HG03095 (cell line): ENCODE results near the gene HEXD.
"Not testable (repeated sequence)": the region's sequence is repeated elsewhere in the genome, so short reads cannot be mapped to it uniquely, and the experiment has no call there.

Source experiments
- ATAC-seq: cut with Tn5 transposase; IDR thresholded peaks from one replicate; pipeline ENCODE4 v1.9.1; 2021; ENCODE audit warnings: moderate library complexity; ENCODE audit not compliant: unreplicated experiment

HEXD gene

DNA sequence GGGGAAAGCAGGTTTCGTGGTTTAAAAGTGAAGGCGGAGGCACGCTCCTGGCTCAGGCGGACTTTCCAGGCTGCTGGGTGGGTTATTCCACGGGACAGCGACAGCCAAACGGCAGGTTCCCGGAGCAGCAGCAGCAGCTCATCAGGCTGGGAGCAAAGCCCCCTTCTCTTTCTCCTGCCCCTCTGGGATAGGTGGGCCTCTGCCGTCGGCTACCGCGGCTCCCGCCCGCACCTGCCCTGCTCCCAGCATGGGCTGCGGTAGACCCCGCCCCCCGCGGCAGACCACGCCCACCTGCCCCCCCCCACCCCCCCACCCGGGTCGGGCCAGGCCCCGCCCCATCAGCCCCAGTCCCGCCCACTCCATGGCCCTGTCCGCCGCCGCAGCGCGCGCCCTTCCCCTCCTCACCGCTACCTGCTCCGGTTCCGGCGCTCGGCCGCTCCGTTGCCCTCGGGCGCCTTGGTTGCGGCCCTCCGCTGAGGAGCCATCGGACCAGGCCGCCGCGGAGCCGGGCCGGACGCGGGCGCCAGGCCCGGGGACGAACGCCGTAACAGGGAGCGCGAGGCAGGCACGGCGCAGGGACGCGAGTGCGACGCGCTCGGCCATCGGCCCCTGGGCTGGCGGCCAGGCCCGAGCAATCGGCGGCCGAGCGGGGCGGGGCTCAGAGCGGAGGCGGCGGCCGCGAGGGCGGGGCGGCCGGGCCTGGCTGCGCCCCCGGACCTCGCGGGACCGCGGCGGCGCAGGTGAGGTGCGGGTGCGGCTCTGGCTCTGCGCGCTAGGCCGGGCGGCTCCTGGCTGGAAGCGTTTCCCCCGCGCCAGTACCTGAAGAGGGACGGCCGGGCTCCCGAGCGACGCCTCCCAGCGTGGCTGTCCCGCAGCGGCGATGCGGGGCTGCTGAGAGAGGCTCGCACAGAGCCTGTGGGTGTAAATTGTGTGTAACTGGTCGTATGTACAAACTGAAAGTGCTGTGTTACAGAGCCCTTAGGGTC is at the start of gene HEXD, which contains the start of gene OGFOD3:
HEXD (plus strand) TSS at position 347 of the 986 bp plus-strand sequence. CDS start 1,453 bp downstream, outside the sequence.
OGFOD3 (minus strand) TSS at position 586 of the 986 bp plus-strand sequence; CDS start at position 485, 101 bp downstream.
- ATAC-seq = peak; percentile 67

DNA sequence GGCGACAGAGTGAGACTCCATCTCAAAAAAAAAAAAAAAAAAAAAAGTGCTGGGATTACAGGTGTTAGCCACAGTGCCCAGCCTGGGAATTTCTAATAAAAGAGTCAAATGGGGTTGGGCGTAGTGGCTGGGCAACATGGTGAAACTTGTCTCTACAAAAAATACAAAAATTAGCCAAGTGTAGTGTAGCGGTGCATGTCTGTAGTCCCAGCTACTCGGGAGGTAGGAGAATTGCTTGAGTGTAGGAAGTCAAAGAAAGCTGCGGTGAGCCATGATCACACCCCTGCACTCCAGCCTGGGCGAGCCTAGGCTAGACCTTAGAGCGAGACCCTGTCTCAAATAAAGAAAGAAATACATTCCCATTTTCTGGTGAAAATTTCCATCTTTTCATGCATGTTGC is 48.9 kb upstream of the HEXD start:
- ATAC-seq = no peak

DNA sequence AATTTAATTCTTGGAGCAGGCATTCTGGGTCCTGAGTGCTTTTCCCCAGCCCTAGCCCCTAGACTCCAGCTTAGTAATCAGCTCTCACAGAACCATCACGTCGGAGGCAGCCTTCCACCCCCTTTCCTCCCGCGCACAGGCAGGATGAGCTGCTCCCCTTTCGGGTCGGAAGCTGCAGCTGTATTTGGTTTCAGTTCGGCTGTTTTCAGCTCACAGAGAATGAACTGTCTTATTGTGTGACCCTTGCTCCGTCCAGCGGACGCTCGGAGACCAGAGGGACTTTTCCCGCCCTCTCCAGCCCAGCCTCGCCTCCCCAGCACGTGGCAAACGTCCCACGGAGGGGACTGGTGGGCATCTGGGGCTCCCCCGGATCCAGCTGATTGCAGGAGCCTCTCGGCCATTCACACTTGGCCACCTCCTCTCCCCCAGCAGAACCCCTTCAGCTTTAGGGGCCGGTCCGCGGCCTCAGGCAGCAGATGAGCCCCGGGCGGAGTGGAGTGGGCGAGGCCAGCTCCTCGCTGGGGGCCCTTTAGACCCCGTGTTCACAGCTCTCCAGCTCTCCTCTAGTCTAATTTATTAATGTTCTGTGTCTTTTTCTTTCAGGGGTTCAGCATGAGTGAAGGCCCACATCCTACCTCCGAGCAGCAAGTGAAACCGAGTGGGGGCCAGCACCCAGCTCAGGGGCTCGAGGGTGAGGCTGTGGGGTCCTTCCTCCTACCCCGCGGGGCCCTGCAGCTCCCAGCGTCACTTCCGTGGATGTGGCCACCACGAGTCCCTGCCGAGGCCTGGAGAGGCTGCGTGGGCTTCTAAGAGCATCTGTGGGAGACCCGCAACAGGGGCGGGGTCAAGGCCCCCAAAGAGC is 47.4 kb upstream of the HEXD start:
- ATAC-seq = peak; percentile 73

DNA sequence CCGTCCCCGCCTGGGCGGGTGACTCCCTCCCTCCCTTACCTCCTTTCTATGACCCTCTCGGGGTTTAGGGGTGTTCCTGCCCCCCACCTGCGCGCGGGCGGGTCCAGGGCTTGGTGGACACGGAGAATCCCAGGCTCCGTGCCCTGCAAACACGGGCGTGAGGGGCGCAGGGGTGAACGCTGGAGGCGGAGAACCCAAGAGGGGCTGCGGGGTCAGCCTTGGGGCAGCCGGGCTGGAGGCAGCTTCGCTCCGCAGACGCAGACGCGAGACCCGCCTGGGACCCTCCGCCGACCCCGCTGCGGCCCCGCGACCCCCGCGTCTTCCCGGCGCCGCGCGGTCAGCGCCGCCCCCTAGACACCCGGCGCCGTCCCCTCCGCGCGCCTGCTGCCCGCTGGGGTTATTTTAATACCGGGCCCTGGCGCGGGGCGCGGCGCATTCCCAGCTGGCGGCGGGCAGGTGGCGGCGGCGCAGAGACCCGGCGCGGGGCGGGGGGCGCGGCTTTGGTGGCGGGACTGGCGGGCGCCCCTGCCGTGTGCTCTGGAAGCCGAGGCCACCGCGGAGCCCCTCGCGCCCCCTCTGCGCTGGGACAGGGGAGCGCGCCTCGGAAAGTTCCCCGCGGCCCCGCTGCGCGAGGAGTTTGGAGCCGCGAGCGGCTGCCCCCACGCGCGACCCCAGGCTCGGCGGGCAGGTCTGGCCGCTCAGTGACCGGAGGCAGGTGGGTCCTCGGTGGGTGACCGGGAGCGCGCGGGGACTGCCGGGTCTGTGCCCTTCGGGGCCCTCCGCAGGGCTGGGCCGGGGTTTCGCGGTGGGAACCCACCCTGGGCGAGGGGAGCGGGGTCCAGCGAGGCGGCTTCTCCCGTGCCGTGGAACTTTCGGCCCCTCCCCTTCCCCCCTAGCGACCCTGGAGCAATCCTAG is 46.6 kb upstream of the HEXD start, which contains the start of gene UTS2R:
UTS2R (plus strand) TSS at position 433 of the 916 bp plus-strand sequence. CDS start 2,560 bp downstream, outside the sequence.
- no peak for ATAC-seq

DNA sequence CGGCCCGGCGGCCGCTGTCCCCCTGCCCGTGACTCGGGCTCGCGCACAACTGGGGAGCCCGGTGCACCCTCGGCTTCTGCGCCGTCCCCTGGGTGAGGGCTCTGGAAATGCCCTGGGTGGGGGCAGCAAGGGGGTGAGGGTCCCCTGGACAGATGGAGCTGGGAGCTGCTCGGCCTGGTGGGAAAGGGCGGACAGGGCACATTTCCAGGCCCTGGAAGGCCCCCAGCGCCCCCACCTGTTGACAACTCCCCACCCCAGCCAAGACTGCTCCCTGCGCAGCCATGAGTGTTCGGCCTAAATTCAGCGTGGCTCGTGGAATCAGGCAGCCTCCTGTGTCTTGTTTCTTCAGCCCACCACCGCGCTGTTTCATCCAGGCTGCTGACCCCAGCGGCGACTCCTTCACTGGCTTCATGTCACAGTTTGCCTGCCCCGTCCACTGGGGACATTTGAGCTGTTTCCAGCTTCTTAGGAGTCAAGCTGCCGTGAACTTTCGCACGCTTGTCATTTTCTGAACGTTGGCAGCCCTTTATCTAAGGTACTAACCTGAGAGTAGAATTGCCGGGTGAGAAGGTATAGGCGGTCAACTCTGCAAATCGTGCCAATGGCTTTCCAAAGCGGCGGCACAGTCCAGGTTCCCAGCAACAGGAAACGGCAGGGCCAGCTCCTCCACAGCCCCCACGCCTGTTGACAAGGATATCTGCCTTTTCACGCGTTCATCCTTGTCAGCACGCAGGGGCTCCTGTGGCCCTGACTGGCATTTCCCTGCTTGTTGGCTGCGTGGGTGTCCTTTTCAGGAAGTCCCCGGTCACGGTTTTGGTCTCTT is 45.7 kb upstream of the HEXD start:
- ATAC-seq = no peak

DNA sequence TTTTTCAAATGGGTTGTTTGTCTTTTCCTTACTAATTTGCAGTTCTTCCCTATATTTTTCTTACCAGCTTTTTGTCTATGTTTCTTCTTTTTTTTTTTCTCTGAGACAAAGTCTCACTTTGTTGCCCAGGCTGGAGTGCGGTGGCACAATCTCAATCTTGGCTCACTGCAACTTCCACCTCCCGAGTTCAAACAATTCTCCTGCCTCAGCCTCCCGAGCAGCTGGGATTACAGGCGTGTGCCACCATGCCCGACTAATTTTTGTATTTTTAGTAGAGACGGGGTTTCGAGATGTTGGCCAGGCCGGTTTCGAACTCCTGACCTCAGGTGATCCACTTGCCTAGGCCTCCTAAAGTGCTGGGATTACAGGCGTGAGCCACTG is 45.1 kb upstream of the HEXD start:
- not testable (repeated sequence) for ATAC-seq

DNA sequence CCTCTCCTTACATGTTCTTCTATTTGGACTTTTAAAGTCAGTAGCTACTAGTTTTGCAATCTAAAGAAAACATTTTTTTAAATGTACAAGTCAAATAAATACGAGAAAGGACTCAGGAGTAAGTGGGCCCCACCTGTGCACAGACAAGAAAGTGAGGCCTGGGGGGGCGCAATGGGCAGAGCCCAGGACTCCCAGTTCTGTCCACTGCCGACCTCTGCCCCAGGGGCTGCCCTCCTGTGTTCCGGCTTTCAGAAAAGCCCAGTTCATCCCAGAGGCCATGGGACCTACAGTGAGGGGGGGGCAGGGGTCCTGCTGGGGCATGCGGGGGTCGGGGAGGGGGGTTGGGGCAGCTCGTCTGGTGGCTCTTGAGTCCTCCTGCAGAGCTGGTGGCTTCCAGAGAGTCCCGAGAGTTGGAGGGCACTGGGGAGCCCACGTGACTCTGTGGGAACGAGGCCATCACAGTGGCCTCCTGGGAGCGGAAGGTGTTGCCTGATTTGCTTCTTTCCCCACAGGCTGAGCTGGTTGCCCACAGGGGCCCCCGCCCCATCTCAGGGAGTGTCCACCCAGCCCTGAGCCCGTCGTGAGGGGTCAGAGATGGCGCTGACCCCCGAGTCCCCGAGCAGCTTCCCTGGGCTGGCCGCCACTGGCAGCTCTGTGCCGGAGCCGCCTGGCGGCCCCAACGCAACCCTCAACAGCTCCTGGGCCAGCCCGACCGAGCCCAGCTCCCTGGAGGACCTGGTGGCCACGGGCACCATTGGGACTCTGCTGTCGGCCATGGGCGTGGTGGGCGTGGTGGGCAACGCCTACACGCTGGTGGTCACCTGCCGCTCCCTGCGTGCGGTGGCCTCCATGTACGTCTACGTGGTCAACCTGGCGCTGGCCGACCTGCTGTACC is 44.2 kb upstream of the HEXD start:
- no peak for ATAC-seq

DNA sequence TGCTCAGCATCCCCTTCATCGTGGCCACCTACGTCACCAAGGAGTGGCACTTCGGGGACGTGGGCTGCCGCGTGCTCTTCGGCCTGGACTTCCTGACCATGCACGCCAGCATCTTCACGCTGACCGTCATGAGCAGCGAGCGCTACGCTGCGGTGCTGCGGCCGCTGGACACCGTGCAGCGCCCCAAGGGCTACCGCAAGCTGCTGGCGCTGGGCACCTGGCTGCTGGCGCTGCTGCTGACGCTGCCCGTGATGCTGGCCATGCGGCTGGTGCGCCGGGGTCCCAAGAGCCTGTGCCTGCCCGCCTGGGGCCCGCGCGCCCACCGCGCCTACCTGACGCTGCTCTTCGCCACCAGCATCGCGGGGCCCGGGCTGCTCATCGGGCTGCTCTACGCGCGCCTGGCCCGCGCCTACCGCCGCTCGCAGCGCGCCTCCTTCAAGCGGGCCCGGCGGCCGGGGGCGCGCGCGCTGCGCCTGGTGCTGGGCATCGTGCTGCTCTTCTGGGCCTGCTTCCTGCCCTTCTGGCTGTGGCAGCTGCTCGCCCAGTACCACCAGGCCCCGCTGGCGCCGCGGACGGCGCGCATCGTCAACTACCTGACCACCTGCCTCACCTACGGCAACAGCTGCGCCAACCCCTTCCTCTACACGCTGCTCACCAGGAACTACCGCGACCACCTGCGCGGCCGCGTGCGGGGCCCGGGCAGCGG is 43.4 kb upstream of the HEXD start:
- no peak for ATAC-seq

DNA sequence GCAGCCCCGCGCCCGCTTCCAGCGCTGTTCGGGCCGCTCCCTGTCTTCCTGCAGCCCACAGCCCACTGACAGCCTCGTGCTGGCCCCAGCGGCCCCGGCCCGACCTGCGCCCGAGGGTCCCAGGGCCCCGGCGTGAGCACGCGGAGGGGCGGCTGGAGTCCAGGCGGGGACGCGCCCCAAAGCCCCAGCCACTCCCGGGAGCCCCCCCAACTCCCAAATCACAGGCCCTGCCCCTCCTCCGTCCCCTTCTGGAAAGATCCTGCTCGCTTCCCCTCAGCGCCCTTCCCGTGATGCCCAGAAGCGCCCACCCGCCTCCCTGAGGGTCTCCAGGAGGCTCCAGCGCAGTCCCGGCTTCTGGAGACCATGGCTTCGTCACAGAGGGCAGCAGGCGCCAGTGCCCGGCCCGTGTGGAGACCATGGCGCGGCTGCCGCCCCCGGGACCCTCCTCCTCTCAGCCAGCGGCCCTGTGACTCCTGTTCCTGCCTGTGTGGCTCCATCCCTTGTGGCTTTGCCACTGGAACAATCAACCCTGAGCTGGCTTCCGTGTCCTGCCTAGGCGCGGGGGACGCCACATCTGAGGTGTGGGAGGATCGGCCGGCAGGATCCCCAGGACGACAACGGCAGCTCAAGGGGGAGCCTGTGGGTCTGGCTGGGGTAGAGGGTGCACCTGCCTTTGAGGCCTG is 42.6 kb upstream of the HEXD start:
- no peak for ATAC-seq

DNA sequence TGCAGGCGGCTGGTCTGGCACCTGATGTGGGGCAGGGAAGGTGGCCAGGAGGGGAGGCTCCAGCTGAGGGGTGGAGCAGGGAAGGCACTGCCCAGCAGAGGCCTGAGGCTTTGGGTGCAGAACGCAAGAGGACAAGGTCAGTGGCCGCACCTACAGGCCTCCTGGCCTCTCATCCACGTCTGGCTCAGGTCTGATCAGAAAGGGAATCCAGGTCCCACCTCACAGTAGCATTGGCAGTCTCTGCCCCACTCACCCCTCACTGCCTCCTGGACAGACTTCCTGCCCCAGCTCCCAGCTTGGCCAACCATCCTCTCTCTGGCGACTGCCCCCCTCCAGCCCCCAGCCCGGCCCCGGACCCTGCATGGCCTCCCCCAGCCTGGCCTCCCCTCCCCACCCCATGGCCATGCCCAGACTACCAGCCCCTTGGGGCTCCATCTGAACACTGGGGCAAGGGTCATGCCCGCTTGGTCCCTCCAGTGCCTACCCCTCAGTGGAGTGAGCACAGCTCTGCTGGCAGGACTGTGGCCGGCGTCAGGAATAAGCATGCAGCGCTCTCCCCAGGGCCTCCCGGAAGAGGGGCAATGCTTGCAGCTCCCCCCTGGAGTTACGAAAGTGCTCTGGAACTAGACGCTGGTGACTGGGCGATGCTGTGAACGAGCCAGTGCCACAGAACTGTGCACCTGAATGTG is 42.0 kb upstream of the HEXD start:
- ATAC-seq = no peak

DNA sequence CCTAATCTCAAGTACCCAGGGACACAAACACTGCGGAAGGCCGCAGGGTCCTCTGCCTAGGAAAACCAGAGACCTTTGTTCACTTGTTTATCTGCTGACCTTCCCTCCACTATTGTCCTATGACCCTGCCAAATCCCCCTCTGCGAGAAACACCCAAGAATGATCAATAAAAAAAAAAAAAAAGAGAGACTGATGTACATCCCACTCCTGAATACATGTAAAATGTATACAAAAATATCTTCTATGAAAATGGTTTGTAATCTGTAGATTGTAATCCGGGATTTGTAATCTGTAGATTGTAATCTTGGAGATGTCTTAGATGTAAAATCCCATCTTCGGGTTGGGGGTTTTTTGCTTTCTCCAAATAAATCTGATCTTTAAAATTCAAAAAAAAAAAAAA is 40.9 kb upstream of the HEXD start:
- not testable (repeated sequence) for ATAC-seq

DNA sequence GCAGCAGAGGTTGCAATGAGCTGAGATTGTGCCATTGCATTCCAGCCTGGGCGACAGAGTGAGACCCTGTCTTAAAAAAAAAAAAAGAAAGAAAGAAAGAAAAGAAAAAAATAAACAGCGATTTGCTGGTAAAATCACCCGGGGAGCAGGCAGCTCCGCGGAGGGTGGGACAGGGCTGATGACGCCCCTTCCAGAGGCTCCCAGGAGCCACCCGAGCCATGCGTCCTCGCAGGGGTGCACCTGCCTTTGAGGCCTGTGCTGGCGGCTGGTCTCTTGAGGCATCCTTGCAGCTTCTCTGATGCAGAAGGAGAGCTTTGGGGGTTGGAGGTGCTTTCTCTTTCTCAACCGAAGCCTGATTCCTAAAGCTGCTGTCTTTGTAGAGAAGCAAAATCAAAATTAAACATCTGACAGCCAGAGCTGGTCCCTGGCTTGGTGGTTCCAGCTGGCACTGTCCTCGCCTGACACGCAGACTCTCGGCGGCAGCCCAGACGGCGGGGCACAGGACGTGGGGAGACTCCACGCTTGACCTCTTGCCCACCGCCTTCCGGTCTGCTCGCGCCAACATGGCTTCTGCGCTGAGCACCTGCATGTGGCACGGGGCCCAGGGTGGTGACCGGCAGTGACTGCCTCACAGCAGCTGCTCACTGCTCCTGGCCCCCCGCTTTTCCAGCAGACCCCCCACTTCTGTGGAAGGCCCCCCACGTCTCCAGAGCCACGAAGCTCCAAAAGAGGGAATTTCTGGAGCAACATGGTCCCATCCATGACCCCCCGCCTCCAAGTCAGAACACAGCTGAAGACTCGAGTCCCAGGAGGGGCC is 40.0 kb upstream of the HEXD start:
- no peak for ATAC-seq

DNA sequence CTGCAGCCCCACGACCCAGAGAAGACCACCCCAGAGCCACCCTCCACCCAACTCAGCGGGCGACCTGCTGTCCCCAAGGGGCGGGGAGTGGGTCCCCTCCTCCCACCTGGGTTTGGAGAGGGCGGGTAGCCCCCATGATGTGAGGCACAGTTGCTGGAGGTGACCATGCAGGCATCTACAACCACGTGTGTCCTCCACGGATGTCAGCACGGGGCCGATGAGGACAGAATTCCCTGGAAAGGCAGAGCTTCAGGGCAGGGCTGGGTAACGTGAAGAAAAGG is 39.5 kb upstream of the HEXD start:
- ATAC-seq = no peak

DNA sequence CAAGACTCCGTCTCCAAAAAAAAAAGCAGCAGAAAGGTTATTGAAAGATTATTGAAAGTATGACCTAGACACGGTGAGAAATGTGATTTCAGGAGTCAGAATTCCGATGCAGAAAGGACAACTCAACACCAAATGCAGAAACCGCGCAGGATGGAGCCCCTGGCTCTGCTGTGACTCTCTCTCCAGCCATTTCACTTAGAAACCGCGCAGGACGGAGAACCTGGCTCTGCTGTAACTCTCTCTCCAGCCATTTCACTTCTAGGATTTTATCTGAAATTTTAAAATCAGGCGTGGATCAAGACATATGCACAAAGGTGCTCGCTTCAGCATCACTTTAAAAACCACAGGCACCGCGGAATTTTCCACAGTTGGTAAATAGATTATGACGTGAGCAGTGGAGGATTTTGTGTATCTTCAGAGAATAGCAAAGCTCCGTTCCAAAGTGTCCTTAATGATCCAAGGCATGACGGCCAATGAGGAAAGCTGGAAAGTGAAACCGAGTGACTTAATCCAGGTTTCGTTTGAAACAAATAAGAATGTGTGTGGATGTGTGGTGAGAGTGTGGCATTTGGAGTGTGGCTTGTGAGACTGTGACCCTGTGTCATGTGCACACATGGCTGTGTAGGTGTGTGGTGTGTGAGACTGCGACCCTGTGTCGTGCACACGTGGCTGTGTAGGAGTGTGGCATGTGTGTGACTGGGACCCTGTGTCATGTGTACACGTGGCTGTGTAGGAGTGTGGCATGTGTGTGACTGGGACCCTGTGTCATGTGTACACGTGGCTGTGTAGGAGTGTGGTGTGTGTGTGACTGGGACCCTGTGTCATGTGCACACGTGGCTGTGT is 37.1 kb upstream of the HEXD start:
- ATAC-seq = no peak

DNA sequence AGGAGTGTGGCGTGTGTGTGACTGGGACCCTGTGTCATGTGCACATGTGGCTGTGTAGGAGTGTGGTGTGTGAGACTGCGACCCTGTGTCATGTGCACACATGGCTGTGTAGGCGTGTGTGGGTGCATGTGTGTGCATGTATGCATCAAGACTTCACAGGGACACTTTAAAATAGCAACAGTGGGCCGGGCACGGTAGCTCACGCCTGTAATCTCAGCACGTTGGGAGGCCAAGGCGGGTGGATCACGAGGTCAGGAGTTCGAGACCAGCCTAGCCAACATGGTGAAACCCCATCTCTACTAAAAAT is 36.5 kb upstream of the HEXD start:
- not testable (repeated sequence) for ATAC-seq
